ENCODE data around the gene ZNF768.
"Not testable (repeated sequence)": the region's sequence is repeated elsewhere in the genome, so short reads cannot be mapped to it uniquely, and the experiment has no call there.

The ZNF768 gene

DNA sequence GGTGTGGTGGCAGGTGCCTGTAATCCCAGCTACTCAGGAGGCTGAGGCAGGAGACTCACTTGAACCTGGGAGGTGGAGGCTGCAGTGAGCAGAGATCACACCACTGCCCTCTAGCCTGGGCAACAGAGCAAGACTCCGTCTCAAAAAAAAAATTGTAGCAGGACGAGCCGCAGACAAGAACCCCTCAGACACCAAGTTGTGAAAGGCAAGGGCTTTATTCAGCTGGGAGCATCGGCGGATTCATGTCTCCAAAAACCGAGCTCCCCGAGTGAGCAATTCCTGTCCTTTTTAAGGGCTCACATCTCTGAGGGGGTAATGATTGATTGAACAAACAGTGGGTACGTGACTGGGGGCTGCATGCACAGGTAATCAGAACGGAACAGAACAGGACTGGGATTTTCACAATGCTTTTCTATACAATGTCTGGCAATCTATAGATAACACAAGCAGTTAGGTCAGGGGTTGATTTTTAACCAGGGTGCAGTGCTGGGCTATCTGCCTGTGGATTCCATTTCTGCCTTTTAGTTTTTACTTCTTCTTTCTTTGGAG lies 14.6 kb upstream of the ZNF768 start:
- not testable (repeated sequence) for ATAC-seq, H3K27ac Mint-ChIP-seq, DNase-seq, H3K9me3 Mint-ChIP-seq, H3K27me3 Mint-ChIP-seq, H3K4me3 Mint-ChIP-seq
- peaks cover 39% of the 10 kb centered on the region for H3K4me1 Mint-ChIP-seq

DNA sequence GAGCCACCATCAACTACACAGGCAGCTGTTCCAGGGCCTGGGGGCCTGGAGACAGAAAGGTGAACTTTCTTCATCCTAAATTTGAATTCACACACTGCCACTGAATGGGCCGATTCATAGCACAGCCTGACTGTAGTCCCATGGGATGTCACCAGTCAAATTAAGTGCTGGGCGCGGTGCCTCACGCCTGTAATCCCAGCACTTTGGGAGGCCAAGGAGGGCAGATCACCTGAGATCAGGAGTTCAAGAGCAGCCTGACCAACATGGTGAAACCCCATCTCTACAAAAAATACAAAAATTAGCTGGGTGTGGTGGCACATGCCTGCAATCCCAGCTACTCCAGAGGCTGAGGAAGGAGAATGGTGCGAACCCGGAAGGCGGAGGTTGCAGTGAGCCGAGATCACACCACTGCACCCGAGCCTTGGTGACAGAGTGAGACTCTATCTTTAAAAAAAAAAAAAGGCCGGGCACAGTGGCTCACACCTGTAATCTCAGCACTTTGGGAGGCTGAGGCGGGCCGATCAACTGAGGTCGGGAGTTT lies 13.7 kb upstream of the ZNF768 start:
- not testable (repeated sequence) for H3K27ac Mint-ChIP-seq, ATAC-seq, H3K27me3 Mint-ChIP-seq, DNase-seq, H3K9me3 Mint-ChIP-seq, H3K4me3 Mint-ChIP-seq
- peaks cover 38% of the 10 kb centered on the region for H3K4me1 Mint-ChIP-seq

DNA sequence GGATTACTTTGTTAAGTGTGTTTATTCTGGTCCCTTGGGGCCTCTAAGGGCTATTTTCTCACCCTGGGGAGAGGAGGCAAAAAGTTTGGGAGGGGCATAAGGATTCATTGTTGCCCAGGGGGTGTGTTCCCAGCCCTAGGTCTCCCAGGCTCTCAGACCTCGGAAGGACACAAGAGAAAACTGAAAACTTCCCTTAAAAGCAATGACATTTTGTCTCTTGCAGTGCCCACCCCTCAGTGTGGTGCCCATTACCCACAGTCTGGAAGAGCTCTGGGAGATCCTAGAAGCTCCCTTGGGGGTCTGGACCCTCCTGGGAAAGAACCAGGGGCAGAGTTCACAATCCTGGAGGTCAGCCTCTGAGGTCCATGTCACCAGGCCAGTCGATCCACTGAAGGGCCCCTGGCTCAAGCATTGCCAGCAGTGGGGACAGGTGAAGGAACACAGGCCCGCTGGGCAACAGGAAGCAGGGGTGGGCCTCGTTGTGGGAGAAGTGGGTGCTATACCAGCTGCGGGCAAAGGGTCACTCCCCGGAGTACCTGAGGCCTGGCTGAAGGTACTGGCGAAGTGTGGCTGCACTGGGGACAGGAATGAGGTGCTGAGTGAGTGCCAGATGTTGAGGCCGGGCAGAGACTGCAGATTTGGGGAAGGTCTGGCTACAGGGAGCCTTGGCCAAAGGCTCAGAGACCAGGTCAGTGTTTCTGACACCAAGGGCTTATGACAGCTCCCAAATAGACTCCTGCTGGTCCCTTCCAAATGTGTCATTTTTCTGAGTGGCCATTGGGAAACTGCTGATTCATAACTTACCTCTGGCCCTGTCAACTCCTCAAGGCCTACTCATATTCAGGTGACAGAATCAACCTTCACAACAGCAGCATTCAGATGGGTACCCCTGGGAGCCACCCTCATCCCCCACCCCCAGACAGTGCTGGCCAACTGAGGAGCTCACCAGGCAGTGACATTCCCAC lies 12.9 kb upstream of the ZNF768 start:
- Mint-ChIP-seq H3K9me3 (no peaks in the 10 kb centered on the region), H3K4me1 (peaks cover 38% of the 10 kb centered on the region), H3K27ac (no peak overlapping the region), H3K4me3 (no peak overlapping the region), H3K27me3 (no peaks in the 10 kb centered on the region)
- no peak for DNase-seq
- ATAC-seq: no peak

DNA sequence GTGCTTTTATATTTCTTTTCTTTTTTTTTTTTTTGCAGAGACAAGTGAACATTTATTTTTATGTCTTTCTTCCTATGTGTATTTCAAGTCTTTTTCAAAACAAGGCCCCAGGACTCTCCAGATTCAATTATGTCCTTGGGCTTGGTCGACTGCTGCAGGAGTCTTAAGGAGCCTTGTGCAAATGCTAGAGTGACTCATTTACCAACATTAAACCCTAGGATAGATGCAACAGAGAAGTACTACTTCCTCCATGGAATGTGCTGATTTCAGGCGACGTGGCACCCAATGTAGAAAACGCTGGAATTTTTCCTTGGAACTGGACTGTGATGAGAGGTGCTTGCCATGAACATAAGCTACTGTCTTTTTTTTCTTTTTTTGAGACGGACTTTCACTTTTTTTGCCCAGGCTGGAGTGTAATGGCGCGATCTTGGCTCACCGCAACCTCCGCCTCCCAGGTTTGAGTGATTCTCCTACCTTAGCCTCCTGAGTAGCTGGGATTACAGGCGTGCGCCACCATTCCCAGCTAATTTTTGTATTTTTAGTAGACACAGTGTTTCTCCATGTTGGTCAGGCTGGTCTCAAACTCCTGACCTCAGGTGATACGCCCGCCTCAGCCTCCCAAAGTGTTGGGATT lies 10.1 kb upstream of the ZNF768 start:
- peaks cover 56% of the 10 kb centered on the region for H3K4me1 Mint-ChIP-seq
- not testable (repeated sequence) for ATAC-seq, H3K27me3 Mint-ChIP-seq, DNase-seq, H3K9me3 Mint-ChIP-seq
- peak overlapping the region; percentile 92 to 96 for H3K4me3 Mint-ChIP-seq
- H3K27ac Mint-ChIP-seq: peak overlapping the region; percentile 99 to 100

DNA sequence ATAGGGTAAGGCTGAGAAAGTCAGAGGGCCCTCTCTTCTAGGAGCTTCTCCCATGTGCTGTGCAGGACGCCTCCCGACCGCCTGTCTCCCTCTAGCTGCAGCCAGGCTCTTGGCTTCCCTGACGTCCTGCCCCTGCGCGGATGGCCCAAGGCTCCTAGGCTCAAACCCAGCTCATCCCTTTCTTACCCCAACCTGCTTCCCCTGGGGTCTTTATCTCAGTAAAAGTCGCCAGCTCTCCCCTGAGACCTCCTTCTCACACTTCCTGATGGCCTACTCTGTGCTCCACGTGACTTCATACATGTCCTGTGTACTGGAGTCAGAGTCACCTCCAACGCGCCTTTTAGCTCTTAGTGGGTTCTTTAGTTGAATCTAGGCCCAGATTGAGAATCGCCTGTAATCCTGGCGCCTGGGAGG lies 9.4 kb upstream of the ZNF768 start:
- peak; percentile 54 to 79 for DNase-seq
- H3K27ac Mint-ChIP-seq: peak overlapping the region; percentile 99 to 100
- no peaks in the 10 kb centered on the region for H3K27me3 Mint-ChIP-seq
- H3K9me3 Mint-ChIP-seq: no peaks in the 10 kb centered on the region
- H3K4me3 Mint-ChIP-seq: peak overlapping the region; percentile 92 to 96
- ATAC-seq: peak; percentile 81
- peaks cover 62% of the 10 kb centered on the region for H3K4me1 Mint-ChIP-seq

DNA sequence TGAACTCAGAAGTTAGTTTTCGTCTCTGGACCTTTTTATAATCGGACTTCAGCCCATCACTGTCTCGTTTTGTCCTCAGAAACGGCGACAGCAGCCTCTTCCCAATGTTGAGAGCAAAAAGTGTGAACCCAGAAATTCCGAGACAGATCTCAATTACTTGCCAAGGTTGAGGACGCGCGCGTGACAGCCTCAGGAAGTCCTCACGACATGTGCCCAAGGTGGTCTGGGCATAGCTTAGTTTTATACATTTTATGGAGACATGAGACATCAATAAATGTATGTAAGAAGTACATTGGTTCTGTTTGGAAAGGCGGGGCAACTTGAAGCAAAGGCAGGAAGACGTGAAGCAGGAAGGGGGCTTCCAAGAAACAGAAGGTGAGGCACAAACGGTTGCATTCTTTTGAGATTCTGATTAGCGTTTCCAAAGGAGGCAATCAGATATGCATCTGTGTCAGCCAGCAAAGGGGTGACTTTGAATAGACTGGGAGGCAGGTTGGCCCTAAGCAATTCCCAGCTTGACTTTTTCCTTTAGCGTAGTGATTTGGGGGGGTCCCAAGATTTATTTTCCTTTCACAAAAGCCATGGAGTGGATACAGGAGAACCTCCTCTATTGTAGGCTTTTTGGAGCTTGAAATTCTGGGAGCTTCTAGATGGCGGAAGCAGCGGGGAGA lies 8.9 kb upstream of the ZNF768 start:
- H3K9me3 Mint-ChIP-seq: no peaks in the 10 kb centered on the region
- H3K27me3 Mint-ChIP-seq: no peaks in the 10 kb centered on the region
- H3K27ac Mint-ChIP-seq: peak overlapping the region; percentile 99 to 100
- ATAC-seq: peak; percentile 36
- H3K4me1 Mint-ChIP-seq: peaks cover 67% of the 10 kb centered on the region
- no peak for DNase-seq
- H3K4me3 Mint-ChIP-seq: peak overlapping the region; percentile 92 to 96

DNA sequence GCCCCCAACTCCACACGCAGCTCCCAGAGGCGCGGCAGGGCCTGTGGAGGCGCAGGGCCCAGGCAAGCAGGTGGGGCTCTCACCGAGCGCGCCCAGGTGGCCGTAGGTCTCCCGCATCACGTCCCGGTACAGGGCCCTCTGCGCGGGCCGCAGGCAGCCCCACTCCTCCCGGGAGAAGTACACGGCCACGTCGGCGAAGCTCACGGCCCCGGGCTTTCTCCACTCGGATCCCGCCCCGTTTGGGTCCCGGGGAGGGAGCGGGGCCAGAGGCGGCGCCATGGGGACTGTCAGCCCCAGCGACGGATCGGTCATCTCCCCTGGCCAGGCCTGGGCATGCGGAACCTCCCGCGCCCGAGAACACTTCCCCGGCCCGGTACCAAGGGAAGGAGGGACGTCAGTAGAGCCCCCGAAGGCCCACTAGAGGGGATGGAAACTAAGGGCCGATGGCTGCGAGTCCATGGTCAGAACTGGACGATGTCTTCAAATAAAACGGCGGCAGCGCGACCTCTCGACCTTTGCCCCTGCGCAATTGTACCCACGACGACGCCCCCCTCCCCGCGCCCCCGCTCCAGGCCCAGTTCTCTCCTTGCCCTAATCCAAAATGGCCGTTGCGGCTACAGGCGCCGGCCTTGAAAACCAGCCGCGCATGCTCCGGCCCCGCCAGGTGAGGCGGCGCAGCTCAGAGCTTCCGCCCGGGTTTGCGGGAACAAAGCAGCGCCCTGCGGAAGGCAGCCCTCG lies 8.2 kb upstream of the ZNF768 start, which contains the start of gene ZNF747:
ZNF747 (minus strand) TSS at position 491 of the 738 bp plus-strand sequence; CDS start at position 312, 179 bp downstream.
- Mint-ChIP-seq H3K9me3 (no peaks in the 10 kb centered on the region), H3K4me3 (peak within 1 kb of the TSS; percentile 92 to 96), H3K27ac (peak within 1 kb of the TSS; percentile 99 to 100), H3K27me3 (no peaks in the 10 kb centered on the region), H3K4me1 (peaks cover 74% of the 10 kb centered on the region)
- DNase-seq (peak; percentile 88 to 93), ATAC-seq (peak; percentile 86)

DNA sequence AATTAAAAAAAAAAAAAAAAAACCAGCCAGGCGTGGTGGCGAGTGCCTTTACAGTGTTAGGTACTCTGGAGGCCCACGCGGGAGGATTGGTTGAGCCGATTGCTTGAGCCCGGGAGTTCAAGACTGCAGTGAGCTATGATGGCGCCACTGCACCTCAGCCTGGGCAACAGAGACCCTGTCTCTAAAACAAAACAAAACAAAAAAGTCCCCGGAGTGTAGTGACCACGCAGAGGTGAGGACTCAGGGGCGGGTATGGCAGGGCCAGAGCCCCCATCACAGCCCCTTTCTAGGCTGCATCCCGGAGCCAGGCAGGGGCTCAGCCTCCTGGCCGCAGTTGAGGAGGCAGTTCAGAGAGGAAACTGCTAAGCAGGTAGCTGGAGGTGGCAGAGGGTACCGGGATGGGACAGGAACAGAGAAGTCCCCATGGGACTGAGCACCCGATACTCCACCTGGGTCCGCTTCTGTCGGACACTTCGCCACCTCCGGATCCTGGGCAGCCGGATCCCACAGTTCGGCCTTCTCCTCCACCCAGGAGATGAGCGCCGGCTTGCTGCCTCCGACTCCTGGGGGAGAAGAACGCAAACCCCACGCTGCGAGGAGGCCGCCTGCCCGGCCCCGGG lies 7.5 kb upstream of the ZNF768 start:
- peak overlapping the region; percentile 92 to 96 for H3K4me3 Mint-ChIP-seq
- peak overlapping the region; percentile 96 to 99 for H3K27ac Mint-ChIP-seq
- DNase-seq: peak in 1 of 2 donors; percentile 16
- ATAC-seq: peak; percentile 2
- H3K4me1 Mint-ChIP-seq: peaks cover 69% of the 10 kb centered on the region
- no peaks in the 10 kb centered on the region for H3K27me3 Mint-ChIP-seq
- H3K9me3 Mint-ChIP-seq: no peaks in the 10 kb centered on the region

DNA sequence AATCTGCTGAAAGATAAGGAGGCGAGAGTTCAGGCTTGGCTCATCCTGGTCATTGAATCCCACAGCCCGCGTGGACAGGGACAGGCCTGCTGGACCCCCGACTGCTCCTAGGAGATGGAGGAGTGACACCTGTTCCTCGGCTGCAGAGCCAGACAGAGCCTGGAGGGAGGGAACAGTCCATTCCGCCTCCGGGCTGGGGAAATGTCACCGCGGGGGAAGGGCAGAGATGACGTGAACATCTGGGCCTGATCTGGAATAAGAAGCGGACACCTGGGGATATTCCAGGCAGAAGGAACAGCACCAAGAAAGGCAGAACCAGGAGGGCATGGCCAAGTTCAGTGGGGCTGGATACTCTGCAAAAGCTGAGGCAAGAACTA lies 6.8 kb upstream of the ZNF768 start:
- ATAC-seq (no peak), DNase-seq (no peak)
- peaks cover 63% of the 10 kb centered on the region for H3K4me1 Mint-ChIP-seq
- H3K9me3 Mint-ChIP-seq: no peaks in the 10 kb centered on the region
- peak overlapping the region; percentile 92 to 96 for H3K4me3 Mint-ChIP-seq
- H3K27me3 Mint-ChIP-seq: no peaks in the 10 kb centered on the region
- peak overlapping the region; percentile 54 to 89 for H3K27ac Mint-ChIP-seq

DNA sequence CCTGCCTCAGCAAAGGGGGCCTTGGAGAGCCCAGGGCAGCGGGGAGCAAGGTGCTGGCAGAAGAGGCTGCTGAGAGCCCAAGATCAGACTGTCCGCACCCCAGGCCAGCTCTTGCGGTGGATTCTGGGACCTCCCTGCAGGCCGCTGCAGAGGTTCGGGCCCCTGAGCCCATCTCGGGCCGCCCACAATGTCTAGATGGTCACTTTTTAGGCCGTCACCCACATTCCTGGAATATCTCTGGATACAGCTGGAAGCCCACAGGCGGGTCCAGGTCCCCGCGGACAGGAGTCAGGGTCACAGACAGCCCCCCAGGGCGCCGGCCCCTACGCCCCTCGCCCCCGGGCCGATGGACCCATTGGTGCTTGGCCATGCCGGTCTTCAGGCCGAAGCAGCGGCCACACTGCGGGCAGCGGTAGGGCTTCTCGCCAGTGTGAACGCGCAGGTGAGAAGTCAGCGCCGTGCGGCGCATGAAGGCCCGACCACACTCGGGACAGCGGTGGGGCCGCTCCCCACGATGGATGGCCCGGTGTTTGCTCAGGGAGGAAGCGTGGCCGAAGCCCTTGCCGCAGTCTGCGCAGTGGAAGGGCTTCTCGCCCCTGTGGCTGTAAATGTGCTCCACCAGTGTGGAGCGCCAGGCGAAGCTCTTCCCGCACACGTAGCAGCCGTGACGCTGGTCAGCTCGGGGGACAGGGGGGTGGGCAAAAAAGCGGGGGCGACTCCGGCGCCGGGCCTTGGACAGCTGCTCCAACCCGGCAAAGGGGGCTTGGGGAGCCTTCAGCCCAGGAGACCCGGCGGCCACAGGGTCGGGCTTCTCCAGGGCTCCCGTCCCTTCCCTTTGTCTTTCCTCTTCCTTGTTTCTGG lies 6.1 kb upstream of the ZNF768 start:
- peak overlapping the region; percentile 92 to 96 for H3K4me3 Mint-ChIP-seq
- H3K27me3 Mint-ChIP-seq: no peaks in the 10 kb centered on the region
- DNase-seq (no peak), ATAC-seq (no peak)
- H3K4me1 Mint-ChIP-seq: peaks cover 63% of the 10 kb centered on the region
- H3K9me3 Mint-ChIP-seq: no peaks in the 10 kb centered on the region
- H3K27ac Mint-ChIP-seq: peak overlapping the region in 1 of 2 donors; percentile 54

DNA sequence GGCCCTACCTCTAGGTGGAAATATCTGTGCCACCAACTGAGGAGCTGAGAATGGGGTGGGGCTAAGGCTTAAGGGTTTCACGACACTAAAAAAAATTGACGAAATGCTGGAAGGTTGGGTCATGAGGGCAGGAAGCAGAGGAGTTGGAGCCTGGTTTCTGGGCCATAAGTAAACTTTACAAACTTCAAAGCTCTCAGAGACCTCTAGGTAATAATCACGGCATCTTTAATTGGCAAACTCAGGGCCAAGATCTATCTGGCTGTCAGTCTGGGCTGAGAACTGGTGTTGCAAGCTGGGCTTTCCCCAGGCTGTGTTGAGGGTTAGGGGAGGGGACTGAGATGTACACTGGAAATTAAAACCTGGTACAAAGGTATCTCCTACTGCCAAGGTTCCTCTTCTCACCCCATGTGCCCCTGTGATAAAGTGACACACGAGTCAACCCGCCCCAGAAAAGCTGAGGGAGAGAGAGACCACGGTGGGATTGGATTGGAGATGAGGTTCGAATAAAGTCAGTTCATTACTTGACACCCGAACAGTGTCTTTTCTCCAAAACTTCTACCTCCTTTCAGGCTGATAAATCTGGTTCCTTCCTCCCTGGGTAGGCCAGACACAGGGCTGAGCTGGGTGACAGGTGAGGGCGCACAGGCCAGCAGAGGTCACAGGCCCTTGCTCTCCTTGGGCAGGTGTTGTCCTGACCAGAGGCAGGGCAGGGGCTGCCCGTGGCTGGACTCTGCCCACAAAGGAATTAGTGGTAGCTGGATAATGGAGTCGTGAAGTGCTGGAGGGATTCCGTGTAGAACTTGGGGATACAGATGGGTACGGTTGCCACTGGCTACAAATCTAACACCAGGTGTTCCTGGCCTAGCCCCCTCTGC lies 4.0 kb upstream of the ZNF768 start:
- Mint-ChIP-seq H3K27ac (peak overlapping the region in 1 of 2 donors; percentile 78), H3K9me3 (no peaks in the 10 kb centered on the region), H3K4me3 (no peak overlapping the region), H3K27me3 (no peaks in the 10 kb centered on the region), H3K4me1 (peaks cover 55% of the 10 kb centered on the region)
- DNase-seq: no peak
- ATAC-seq: no peak

DNA sequence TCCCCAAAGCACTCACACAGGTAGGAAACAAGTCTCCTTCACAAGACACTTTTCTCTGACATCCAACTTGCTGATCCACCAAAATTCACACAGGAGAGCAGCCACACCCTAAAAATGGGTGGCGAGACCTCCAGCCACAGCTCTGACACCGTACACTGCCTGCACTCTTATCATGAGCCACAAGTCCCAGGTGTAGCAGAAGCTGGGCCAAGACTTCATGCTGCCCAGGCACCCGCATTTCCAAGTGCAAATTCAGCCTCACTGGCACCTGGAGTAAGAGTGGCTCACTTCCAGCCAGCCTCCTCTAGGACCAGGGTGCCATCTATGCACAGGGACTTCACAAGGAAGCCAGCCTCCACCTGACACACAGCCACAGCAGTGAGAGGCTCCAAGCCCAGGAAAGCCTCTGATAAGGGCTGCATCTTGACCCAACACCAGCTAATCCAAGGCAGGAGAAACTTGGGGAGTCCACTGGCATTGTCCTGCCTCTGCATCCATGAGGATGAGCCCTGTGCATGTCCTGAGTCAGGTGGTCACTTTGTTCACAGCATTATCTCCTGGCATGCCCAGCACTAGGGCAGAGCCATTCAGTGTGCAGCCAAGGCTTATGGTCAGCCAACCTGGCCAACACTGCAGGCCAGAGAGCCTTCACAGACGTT lies 2.6 kb upstream of the ZNF768 start:
- H3K9me3 Mint-ChIP-seq: no peaks in the 10 kb centered on the region

More for the DNA sequence above, 2.6 kb upstream of the ZNF768 start:
- Mint-ChIP-seq H3K4me3 (no peak overlapping the region), H3K27me3 (no peaks in the 10 kb centered on the region), H3K27ac (peak overlapping the region in 1 of 2 donors; percentile 44), H3K4me1 (peaks cover 66% of the 10 kb centered on the region)
- DNase-seq (no peak), ATAC-seq (no peak)
